Loucy (cell line): Measurements from ENCODE around the gene PFDN5.

Experiments used
- H2AFZ ChIP-seq: fragments of 200-600 bp; sonication (generic); 2 replicates; pipeline ENCODE4 v1.6.0; 2016; ENCODE audit warnings: antibody characterized with exemption, mild to moderate bottlenecking, low read length, moderate library complexity
- H3F3A ChIP-seq: fragments of 200-600 bp; 2 replicates; pipeline ENCODE4 v1.6.0; 2016; ENCODE audit warnings: antibody characterized with exemption, low read depth, mild to moderate bottlenecking
- H3K27me3 ChIP-seq: fragments of 200-600 bp; sonication (generic); 2 replicates; pipeline ENCODE4 v1.6.1; 2014; ENCODE audit warnings: low read length, mild to moderate bottlenecking; ENCODE audit not compliant: insufficient read depth, poor library complexity, severe bottlenecking
- H3K36me3 ChIP-seq: fragments of 200-600 bp; sonication (generic); 2 replicates; pipeline ENCODE4 v1.6.1; 2016; ENCODE audit warnings: low read length; ENCODE audit not compliant: insufficient read depth
- H3K4me1 ChIP-seq: fragments of 200-600 bp; sonication (generic); 2 replicates; pipeline ENCODE4 v1.5.1; 2014; ENCODE audit warnings: low read length, mild to moderate bottlenecking; ENCODE audit not compliant: insufficient read depth, poor library complexity, severe bottlenecking
- H3K4me2 ChIP-seq: fragments of 200-600 bp; sonication (generic); 2 replicates; pipeline ENCODE4 v1.6.0; 2014; ENCODE audit warnings: antibody characterized with exemption, low read length, low read depth, mild to moderate bottlenecking; ENCODE audit not compliant: poor library complexity, severe bottlenecking
- H3K4me3 ChIP-seq: fragments of 200-600 bp; sonication (generic); 2 replicates; pipeline ENCODE4 v1.5.1; 2014; ENCODE audit warnings: low read length, mild to moderate bottlenecking, mixed read lengths; ENCODE audit not compliant: poor library complexity, severe bottlenecking
- H3K79me2 ChIP-seq: fragments of 200-600 bp; sonication (generic); 2 replicates; pipeline ENCODE4 v1.6.1; 2014; ENCODE audit warnings: low read length; ENCODE audit not compliant: insufficient read depth
- H3K9ac ChIP-seq: fragments of 200-600 bp; sonication (generic); 2 replicates; pipeline ENCODE4 v1.6.0; 2014; ENCODE audit warnings: mild to moderate bottlenecking, low read depth, low read length, moderate library complexity; ENCODE audit not compliant: poor library complexity, severe bottlenecking
- H3K9me2 ChIP-seq: fragments of 200-600 bp; sonication (generic); replicated peaks from 2 replicates; pipeline ENCODE4 v1.6.1; 2016; ENCODE audit warnings: low read depth, low read length, mixed read lengths
- H3K9me3 ChIP-seq: fragments of 200-600 bp; sonication (generic); 2 replicates; pipeline ENCODE4 v1.6.1; 2014; ENCODE audit warnings: mild to moderate bottlenecking, antibody characterized with exemption, low read length, low read depth; ENCODE audit not compliant: insufficient read depth
- H4K20me1 ChIP-seq: fragments of 200-600 bp; sonication (generic); 2 replicates; pipeline ENCODE4 v1.6.0; 2014; ENCODE audit warnings: antibody characterized with exemption, low read length, mild to moderate bottlenecking; ENCODE audit not compliant: insufficient read depth, poor library complexity, severe bottlenecking
- EZH2phosphoT487 ChIP-seq: fragments of 200-600 bp; IDR thresholded peaks from 2 replicates; pipeline ENCODE4 v1.6.1; 2018; ENCODE audit warnings: antibody characterized with exemption, mild to moderate bottlenecking, moderate library complexity, borderline replicate concordance
- TF ChIP-seq, protein P1 (sequence below): fragments of 200-600 bp; sonication (generic); conservative IDR thresholded peaks from 2 replicates; pipeline ENCODE4 v1.5.1; 2014; ENCODE audit warnings: mild to moderate bottlenecking, antibody characterized with exemption, low read length

Gene PFDN5

GRCh38 chr12:53344824-53345485, 49.6 kb downstream of the PFDN5 start:
- TF ChIP-seq EZH2phosphoT487, result no peak
- TF ChIP-seq, protein P1, sequence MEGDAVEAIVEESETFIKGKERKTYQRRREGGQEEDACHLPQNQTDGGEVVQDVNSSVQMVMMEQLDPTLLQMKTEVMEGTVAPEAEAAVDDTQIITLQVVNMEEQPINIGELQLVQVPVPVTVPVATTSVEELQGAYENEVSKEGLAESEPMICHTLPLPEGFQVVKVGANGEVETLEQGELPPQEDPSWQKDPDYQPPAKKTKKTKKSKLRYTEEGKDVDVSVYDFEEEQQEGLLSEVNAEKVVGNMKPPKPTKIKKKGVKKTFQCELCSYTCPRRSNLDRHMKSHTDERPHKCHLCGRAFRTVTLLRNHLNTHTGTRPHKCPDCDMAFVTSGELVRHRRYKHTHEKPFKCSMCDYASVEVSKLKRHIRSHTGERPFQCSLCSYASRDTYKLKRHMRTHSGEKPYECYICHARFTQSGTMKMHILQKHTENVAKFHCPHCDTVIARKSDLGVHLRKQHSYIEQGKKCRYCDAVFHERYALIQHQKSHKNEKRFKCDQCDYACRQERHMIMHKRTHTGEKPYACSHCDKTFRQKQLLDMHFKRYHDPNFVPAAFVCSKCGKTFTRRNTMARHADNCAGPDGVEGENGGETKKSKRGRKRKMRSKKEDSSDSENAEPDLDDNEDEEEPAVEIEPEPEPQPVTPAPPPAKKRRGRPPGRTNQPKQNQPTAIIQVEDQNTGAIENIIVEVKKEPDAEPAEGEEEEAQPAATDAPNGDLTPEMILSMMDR, result peak; percentile 90

DNA sequence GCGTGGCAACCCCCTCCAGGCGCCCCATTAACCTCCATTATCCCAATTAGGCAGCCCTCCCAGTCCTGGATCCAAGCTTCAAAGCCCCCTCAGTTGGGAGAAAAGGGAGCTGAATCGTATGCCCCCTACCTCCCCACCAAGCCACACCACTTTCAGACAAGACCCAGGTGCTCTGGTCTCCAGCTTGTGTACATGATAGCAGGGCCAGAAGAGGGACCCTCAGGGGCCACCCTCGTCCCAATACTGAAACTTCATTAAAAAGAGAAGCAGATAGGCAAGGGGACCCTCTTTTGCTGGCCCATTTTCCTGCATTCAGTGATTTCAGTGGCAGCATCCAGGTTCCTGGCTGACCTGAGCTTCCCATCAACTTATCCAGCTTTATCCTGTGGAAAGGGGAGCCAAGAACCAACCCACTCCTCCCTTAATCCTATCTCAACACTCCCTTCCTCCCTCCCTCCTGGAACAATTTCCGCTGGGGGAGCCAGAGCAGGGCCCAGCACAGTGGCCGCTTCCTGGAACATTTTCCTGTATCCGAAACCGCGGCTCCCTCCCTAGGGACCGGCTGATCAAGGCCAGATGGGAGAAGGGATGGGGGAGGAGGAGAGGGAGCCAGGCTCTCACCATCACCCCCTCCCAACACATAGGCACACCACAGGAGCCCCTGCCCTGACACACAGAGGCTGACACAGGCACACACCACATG, 50.3 kb downstream of the PFDN5 start:
- H3K4me1 ChIP-seq, result peaks cover 13% of the 10 kb centered on the region
- no peaks in the 10 kb centered on the region for H4K20me1 ChIP-seq
- no peak overlapping the region for H2AFZ ChIP-seq
- H3K9me2 ChIP-seq, result no peaks in the 10 kb centered on the region
- TF ChIP-seq EZH2phosphoT487, result no peak
- TF ChIP-seq, protein P1, result no peak
- H3K4me2 ChIP-seq, result peak overlapping the region; percentile 81
- H3F3A ChIP-seq, result no peaks in the 10 kb centered on the region
- H3K27me3 ChIP-seq, result no peaks in the 10 kb centered on the region
- H3K79me2 ChIP-seq, result no peaks in the 10 kb centered on the region
- H3K36me3 ChIP-seq, result no peaks in the 10 kb centered on the region
- no peaks in the 10 kb centered on the region for H3K9me3 ChIP-seq
- H3K9ac ChIP-seq, result no peak overlapping the region
- H3K4me3 ChIP-seq, result peak overlapping the region; percentile 83

More at GRCh38 chr12:53344824-53345485, 49.6 kb downstream of the PFDN5 start:
- no peaks in the 10 kb centered on the region for H3F3A ChIP-seq
- no peaks in the 10 kb centered on the region for H3K9me2 ChIP-seq
- H3K9me3 ChIP-seq, result no peaks in the 10 kb centered on the region
- H3K9ac ChIP-seq, result peak overlapping the region; percentile 63
- peaks cover 13% of the 10 kb centered on the region for H3K4me1 ChIP-seq
- H3K4me3 ChIP-seq, result peak overlapping the region; percentile 83
- no peaks in the 10 kb centered on the region for H3K79me2 ChIP-seq
- no peaks in the 10 kb centered on the region for H3K36me3 ChIP-seq
- no peaks in the 10 kb centered on the region for H3K27me3 ChIP-seq
- H3K4me2 ChIP-seq, result peak overlapping the region; percentile 81
- H2AFZ ChIP-seq, result peak overlapping the region; percentile 93
- H4K20me1 ChIP-seq, result no peaks in the 10 kb centered on the region

DNA sequence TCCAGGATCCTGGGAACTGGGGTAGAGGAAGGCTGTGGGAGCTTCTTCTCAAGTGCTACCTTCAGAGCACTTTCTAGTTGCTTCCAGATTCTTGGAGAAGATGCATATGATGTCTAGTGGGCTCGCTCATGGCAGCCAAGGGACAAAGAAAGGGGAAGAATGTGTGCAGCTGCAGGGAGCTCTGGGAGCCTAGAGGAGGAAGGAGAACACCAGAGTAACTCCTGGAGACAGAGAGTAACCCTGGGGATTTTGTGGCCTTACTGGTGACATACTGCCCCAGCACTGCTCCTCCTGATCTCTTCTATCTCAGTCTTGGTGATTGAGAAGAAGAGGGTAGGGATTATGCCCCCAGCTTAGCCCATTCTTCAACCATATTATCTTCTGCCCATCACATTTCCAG, 51.1 kb downstream of the PFDN5 start:
- Histone ChIP-seq H3K79me2 (no peaks in the 10 kb centered on the region), H3K27me3 (no peaks in the 10 kb centered on the region), H3K4me3 (no peak overlapping the region), H3K36me3 (no peaks in the 10 kb centered on the region), H4K20me1 (no peaks in the 10 kb centered on the region), H3K4me2 (no peak overlapping the region), H3K9me3 (no peaks in the 10 kb centered on the region), H3F3A (no peaks in the 10 kb centered on the region), H3K9me2 (no peaks in the 10 kb centered on the region), H2AFZ (no peak overlapping the region), H3K4me1 (peaks cover 13% of the 10 kb centered on the region), H3K9ac (no peak overlapping the region)
- TF ChIP-seq, protein P1, result no peak
- TF ChIP-seq EZH2phosphoT487, result no peak
